ENCODE results near the gene MACROH2A1.

Gene MACROH2A1

DNA sequence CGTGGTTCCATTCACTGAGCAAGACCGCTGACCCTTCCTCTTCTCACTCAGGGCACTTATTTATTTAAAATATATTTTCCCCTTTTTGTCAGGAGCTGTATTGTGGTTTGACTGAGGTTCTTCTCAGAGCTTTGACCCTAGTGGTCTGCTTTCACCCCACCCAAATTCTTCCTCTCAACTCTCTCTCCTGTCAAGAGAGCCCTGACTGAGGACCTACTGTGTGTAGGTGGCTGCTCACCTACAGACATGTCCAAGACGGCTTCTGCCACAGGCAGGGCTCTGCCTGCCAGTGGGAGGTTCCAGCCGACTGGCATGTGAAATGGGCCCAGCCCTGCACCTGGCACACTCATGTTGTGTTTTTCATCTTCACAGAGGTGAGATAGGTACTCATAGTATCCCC lies 42.9 kb upstream of the MACROH2A1 start:
- Histone ChIP-seq H3K9ac (ENCODE audit: low read length) (no peak overlapping the region), H4K20me1 (ENCODE audit: low read depth, low read length) (no peaks in the 10 kb centered on the region), H3K27ac (ENCODE audit: low read depth, low read length) (no peak overlapping the region), H3F3A (ENCODE audit: insufficient read depth) (no peaks in the 10 kb centered on the region), H3K27me3 (ENCODE audit: low read length) (no peaks in the 10 kb centered on the region), H3K36me3 (ENCODE audit: low read length) (no peaks in the 10 kb centered on the region), H3K9me3 (ENCODE audit: insufficient read depth, low read length) (no peaks in the 10 kb centered on the region), H3K79me2 (ENCODE audit: insufficient read depth, low read length) (no peaks in the 10 kb centered on the region), H3K4me3 (ENCODE audit: insufficient read depth, low read length, poor library complexity, severe bottlenecking) (no peak overlapping the region), H2AFZ (ENCODE audit: low read depth, low read length, severe bottlenecking) (no peak overlapping the region), H3K9me2 (replicated peaks; ENCODE audit: insufficient read depth, low read length) (no peaks in the 10 kb centered on the region), H3K4me2 (ENCODE audit: low read depth, low read length, poor library complexity, severe bottlenecking) (no peak overlapping the region)
- TF ChIP-seq, protein P1, sequence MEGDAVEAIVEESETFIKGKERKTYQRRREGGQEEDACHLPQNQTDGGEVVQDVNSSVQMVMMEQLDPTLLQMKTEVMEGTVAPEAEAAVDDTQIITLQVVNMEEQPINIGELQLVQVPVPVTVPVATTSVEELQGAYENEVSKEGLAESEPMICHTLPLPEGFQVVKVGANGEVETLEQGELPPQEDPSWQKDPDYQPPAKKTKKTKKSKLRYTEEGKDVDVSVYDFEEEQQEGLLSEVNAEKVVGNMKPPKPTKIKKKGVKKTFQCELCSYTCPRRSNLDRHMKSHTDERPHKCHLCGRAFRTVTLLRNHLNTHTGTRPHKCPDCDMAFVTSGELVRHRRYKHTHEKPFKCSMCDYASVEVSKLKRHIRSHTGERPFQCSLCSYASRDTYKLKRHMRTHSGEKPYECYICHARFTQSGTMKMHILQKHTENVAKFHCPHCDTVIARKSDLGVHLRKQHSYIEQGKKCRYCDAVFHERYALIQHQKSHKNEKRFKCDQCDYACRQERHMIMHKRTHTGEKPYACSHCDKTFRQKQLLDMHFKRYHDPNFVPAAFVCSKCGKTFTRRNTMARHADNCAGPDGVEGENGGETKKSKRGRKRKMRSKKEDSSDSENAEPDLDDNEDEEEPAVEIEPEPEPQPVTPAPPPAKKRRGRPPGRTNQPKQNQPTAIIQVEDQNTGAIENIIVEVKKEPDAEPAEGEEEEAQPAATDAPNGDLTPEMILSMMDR (IDR thresholded peaks at IDR 0.05; ENCODE audit: insufficient read depth, low read length, poor library complexity, severe bottlenecking): no peak
- TF ChIP-seq EZH2phosphoT487 (conservative IDR thresholded peaks at IDR 0.05; ENCODE audit: low read length): no peak

GRCh38 chr5:135441350-135441831 lies 42.4 kb upstream of the MACROH2A1 start:
- H4K20me1 ChIP-seq (ENCODE audit: low read depth, low read length): no peaks in the 10 kb centered on the region
- no peak overlapping the region for H3K4me2 ChIP-seq (ENCODE audit: low read depth, low read length, poor library complexity, severe bottlenecking)
- no peak overlapping the region for H3K27ac ChIP-seq (ENCODE audit: low read depth, low read length)
- H3K27me3 ChIP-seq (ENCODE audit: low read length): no peaks in the 10 kb centered on the region
- no peaks in the 10 kb centered on the region for H3K36me3 ChIP-seq (ENCODE audit: low read length)
- H3K79me2 ChIP-seq (ENCODE audit: insufficient read depth, low read length): no peaks in the 10 kb centered on the region
- H3K9me3 ChIP-seq (ENCODE audit: insufficient read depth, low read length): no peaks in the 10 kb centered on the region
- H3K9ac ChIP-seq (ENCODE audit: low read length): no peak overlapping the region
- no peak overlapping the region for H2AFZ ChIP-seq (ENCODE audit: low read depth, low read length, severe bottlenecking)
- no peaks in the 10 kb centered on the region for H3K9me2 ChIP-seq (replicated peaks; ENCODE audit: insufficient read depth, low read length)
- no peak for TF ChIP-seq EZH2phosphoT487 (conservative IDR thresholded peaks at IDR 0.05; ENCODE audit: low read length)
- TF ChIP-seq, protein P1 (IDR thresholded peaks at IDR 0.05; ENCODE audit: insufficient read depth, low read length, poor library complexity, severe bottlenecking): no peak
- H3F3A ChIP-seq (ENCODE audit: insufficient read depth): no peaks in the 10 kb centered on the region
- H3K4me3 ChIP-seq (ENCODE audit: insufficient read depth, low read length, poor library complexity, severe bottlenecking): no peak overlapping the region

DNA sequence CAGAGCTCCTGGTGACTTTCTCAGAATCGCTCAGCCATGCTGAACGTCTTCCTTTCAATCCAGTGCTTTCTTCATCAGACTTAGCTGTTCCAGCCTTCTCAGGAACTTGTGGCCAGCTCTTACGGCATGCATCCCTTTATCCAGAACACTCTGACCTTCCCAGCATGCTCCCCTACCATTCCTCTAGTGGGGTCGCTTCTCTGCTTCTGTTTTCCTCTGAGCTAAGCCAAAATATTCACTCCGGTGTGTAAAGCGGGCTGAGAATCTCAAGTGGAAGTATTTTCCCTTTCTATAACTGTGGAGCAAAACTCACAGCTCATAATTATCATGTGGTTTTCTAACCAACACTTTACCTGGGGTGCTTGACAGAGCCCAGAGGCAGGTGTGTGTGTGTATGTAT lies 41.9 kb upstream of the MACROH2A1 start:
- no peak for TF ChIP-seq EZH2phosphoT487 (conservative IDR thresholded peaks at IDR 0.05; ENCODE audit: low read length)
- TF ChIP-seq, protein P1 (IDR thresholded peaks at IDR 0.05; ENCODE audit: insufficient read depth, low read length, poor library complexity, severe bottlenecking): no peak
- Histone ChIP-seq H4K20me1 (ENCODE audit: low read depth, low read length) (no peaks in the 10 kb centered on the region), H3K79me2 (ENCODE audit: insufficient read depth, low read length) (no peaks in the 10 kb centered on the region), H3K27ac (ENCODE audit: low read depth, low read length) (no peak overlapping the region), H3K9me3 (ENCODE audit: insufficient read depth, low read length) (no peaks in the 10 kb centered on the region), H3K4me3 (ENCODE audit: insufficient read depth, low read length, poor library complexity, severe bottlenecking) (no peak overlapping the region), H3K36me3 (ENCODE audit: low read length) (no peaks in the 10 kb centered on the region), H2AFZ (ENCODE audit: low read depth, low read length, severe bottlenecking) (no peak overlapping the region), H3K4me2 (ENCODE audit: low read depth, low read length, poor library complexity, severe bottlenecking) (no peak overlapping the region), H3K9me2 (replicated peaks; ENCODE audit: insufficient read depth, low read length) (no peaks in the 10 kb centered on the region), H3F3A (ENCODE audit: insufficient read depth) (no peaks in the 10 kb centered on the region), H3K27me3 (ENCODE audit: low read length) (no peaks in the 10 kb centered on the region), H3K9ac (ENCODE audit: low read length) (no peak overlapping the region)
